Ramos (cell line): Measurements from ENCODE around the gene GARIN5A.

Experiments
- in situ Hi-C: fragments of 300-500 bp; cut with MboI; formaldehyde crosslinking; loops from one replicate; pipeline ENCODE4 v1.14.3; 2022; ENCODE audit warnings: low sequenced_read_pairs; ENCODE audit not compliant: unreplicated experiment

GARIN5A gene

DNA sequence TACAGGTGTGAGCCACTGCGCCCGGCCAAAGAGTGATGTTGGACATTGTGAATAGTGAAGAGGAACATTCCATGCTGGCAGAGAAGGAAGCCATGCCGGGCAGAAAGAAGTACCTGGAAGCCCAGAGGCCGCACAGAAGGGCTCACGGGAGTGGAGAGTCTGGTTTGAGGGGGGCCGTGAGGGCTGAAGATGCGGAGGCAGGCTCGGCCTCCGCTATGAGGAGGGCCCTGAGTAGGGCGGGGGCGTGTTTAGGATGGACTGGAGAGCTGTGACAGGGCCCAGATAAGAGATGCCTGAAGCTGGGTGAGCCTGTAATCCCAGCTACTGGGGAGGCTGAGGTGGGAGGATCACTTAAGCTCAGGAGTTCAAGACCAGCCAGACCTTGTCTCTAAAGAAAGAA, 32.7 kb upstream of the GARIN5A start:
- in situ Hi-C loops: no loop called here

GRCh38 chr19:50508843-50509190, 32.2 kb upstream of the GARIN5A start:
- in situ Hi-C loops: no loop called here

DNA sequence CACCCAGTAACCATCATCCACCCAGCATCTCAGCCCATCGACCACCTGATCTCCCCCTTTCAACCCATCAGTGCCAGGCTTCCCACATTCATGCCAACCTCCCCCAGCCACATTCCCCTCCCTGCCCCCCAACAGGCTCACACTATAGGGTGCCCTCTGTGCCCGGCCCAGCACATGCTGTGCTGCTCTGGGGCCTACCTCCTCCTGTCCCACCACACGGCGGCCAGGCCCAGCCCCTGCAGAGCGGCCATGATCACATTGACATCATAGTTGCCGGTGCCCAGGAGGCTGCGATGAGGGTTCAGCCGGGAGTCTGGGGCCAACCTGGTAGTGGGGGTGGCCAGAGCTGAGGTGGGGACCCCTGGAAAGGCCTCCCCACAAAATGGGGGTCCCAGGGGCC, 30.7 kb upstream of the GARIN5A start:
- in situ Hi-C loops: no loop called here

- in situ Hi-C loops: no loop called here
Measured at GRCh38 chr19:50506700-50507099, 30.1 kb upstream of the GARIN5A start.

DNA sequence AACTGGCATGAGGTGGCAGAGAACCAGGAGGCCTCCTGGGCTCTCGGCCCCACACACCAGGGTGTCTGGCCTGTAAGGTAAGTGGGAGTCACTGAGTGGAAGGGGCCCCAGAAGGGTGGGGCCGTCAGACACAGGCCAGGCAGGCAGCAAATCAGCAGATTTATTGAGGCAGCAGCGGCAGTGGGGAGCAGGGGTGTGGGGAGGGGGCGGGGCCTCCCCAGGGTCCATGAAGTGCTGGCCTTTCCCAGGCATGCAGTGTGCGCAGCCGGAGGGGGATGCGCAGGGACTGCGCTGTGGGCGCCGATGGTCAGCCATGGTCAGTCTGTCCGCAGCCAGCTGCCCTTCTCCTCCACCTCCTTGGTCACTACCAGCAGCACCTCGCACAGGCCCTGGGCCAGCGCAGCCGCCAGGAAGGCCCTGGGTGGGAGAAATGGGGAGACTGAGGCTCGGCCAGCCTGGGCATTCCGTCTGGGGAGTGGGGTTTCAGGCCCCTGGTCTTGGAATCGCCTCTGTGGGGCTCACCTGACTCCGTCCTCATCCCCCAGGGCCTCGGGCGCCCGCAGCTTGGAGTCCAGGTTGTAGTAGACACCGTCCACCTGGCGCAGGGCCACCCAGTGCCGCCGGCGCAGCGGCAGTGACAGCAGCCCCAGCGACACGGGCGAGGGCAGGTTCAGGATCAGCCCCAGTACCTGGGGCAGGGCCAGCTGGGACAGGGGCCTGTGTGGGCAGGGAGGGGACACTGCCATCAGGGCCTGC, 29.4 kb upstream of the GARIN5A start:
- in situ Hi-C loops: no loop called here

DNA sequence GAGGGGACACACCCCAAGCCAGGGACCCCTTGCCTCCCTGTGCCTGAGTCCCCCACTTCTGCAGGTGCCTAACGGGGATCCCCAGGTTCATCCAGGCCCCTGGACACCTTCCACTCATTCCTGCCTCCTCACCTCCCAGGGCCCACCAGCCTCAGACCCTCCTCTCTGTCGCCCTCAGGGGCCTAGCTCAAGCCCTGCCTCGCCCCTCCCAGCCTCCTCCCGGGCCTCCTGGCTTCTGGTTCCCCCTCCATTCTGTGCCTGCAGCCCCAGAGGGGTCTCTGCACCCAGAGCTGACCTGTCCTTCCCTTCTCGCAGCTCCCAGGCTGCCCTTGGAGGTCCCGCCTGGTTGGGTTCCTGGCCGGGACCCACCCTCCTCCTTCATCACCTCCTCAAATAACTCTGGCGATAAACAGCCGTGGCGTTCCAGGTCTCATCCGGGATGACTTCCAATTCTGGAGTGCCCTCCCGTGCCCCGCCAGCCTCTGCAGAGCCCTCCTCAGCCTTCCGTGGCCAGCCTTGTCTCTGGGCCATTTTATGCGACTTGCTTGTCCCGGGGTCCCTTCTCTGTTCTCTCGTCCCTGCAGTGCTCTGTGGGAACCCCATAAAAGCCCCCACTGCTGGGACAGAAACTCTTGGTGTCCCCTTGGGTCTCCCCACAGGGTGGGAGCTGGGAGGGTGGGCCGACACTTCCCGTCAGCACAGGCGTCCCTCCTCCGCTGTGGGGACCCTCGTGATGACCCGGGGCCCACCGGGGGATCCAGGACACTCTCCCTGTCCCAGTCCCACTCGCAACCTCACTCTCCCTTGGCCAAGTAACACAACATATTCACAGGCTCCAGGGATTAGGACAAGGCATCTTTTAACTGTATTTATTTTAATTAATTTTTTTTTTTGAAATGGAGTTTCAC, 25.2 kb upstream of the GARIN5A start:
- in situ Hi-C loops: no loop called here

- in situ Hi-C loops: no loop called here
Measured at GRCh38 chr19:50501186-50501567, 24.5 kb upstream of the GARIN5A start.

GRCh38 chr19:50500753-50501151, 24.1 kb upstream of the GARIN5A start:
- in situ Hi-C loops: no loop called here

GRCh38 chr19:50500060-50500752, 23.6 kb upstream of the GARIN5A start:
- in situ Hi-C loops: no loop called here

DNA sequence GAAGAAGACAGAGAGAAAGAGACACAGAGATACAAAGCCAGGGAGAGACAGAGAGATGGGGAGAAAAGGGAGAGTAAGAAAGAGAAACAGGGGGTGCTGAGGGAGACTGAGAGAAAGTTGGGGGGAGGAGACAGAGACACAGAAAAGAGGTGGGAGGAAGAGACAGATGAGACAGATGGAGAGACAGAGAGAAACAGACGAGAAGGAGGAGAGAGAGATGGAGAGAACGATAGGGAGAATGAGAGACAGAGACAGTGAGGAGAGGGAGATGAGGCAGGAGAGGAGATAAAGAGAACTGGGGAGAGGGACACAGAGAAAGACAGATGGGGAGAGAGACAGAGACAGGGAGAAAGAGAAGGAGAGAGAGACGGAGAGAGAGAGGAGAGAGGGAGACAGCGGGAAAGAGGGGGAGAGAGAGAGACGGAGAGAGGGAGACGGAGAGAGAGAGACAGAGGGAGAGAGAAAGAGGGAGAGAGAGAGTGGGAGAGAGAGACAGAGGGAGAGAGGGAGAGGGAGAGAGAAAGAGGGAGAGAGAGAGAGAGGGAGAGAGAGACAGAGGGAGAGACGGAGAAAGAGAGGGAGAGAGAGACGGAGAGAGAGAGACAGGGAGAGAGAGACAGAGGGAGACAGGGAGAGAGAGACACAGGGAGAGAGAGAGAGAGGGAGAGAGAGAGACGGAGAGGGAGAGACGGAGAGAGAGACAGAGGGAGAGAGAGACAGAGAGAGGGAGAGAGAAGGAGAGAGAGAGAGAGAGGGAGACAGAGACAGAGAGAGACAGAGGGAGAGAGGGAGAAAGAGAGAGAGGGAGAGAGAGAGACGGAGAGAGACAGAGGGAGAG, 21.8 kb upstream of the GARIN5A start:
- in situ Hi-C loops: no loop called here

DNA sequence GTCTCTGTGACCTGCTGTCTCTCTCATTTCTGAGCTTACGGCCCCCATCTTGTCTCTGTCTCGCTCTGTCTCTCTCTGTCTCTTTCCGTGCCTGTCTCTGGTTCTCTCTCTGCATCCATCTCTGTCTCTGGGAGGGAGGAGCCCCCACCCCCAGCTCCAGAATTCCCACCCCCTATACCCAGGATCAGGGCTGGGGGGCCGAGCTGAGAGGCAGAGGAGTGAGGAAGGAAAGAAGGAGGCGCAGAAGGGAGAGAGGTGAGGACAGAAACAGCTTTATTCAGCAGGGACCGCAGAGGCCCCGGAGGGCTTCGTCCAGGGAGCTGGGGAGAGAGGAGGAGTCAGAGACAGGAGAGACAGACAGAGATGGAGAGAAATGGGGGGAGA, 20.4 kb upstream of the GARIN5A start:
- in situ Hi-C loops: no loop called here

DNA sequence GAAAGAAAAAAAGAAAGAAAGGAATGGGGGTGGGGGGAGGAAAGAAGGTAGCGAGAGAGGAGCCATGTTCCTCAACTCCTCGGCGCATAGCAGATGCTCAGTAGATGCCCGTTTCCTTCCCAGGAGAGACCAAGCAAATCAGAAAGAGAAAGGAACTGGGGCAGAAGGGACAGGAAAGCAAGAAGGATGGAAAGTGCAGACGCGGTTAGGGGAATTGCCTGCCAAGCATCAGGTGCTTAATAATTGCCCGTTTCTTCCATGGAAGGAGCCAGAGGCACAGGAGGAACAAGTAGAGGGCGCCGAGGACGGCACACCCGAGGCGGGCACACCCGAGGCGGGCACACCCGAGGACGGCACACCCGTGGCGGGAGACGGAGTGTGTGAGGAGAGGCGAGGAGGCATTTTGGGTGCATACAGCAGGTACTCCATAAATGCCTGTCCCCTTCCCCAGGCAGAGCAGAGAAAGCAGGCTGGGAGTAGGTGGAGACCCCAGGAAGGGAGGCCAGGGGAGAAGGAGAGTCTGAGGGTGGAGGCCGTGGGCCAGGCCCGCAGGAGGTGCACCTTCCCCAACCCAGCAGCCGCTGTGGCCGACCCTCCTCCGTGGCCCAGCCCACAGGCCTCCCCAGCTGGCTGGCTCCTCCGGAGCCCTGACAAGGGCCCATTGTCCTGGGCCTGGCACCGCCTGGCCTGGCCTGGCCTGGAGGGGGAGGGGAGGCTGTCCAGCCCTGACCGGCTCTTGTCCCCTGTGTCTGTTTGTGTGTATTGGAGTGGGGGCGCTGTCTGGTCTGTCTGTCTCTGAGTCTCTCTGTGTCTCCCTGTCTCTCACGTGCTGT, 19.8 kb upstream of the GARIN5A start:
- in situ Hi-C loops: no loop called here

GRCh38 chr19:50495020-50495531, 18.4 kb upstream of the GARIN5A start:
- in situ Hi-C loops: no loop called here

GRCh38 chr19:50494186-50495019, 17.8 kb upstream of the GARIN5A start:
- in situ Hi-C loops: no loop called here

DNA sequence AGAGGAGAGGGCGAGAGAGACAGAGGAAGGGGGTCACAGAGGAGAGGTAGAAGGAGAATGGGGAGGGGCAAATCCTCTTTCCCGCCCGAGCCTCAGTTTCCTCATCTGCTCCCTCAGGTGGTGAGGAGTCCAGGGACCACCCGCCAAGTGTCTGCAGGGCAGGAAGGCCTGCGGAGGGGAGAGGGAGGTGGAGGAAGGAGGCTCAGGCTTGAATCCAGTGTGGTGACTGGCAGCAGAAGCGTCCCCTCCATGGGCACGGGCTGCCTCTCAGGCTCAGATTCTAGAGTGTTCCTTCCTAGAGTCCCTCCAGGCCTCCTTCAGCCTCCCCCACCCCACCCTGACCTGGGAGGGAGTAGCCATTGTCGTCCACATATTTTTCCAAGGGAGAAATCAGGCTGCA, 16.5 kb upstream of the GARIN5A start:
- in situ Hi-C loops: no loop called here

DNA sequence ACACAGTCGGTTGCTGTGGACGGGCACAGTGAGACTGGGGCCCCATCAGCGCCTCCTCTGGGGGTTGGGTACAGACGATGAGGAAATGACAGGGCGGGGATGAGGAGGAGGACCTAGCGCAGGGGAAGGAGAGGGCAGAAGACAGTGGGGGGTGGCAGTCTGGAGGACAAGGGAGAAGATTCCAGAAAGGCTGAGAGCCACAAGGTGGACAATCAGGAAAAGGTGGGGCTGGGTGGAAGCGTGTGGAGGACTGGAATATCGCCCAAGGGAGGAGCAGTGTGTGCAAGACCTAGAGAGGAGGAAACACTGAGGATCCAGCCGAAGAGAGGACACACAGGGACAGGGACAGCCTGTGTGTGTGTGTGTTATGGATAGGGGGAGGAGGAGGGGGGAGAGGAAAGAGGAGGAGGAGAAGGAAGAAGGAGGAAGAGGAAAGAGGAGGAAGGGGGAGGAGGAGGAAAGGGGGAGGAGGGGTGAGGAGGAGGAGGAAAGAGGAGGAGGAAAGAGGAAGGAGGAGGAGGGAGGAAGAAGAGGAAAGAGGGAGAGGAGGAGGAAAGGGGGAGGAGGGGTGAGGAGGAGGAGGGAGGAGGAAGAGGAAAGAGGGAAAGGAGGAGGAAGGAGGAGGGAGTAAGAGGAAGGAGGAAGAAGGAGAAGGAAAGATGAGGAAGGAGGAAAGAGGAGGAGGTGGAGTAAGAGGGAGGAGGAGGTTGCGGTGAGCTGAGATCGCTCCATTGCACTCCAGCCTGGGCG, 15.8 kb upstream of the GARIN5A start:
- in situ Hi-C loops: no loop called here

- in situ Hi-C loops: no loop called here
Measured at GRCh38 chr19:50490991-50491472, 14.4 kb upstream of the GARIN5A start.
